Activated naive CD8-positive, alpha-beta T cell treated with anti-CD3 and anti-CD28 coated beads, Interleukin-2, amount 50 U/mL, for 24 hours (primary cell): ENCODE data around the gene ELOVL4.

ENCODE experiments used
- ATAC-seq: fragments of 150-1000 bp; cut with Tn5 transposase; one replicate; pipeline ENCODE4 v1.10.0; 2021
- DNase-seq: peaks from one replicate; pipeline ENCODE4 v3.0.0; 2021
- H3K27ac Mint-ChIP-seq: one replicate; pipeline ENCODE4 v1.8.0; 2021; ENCODE audit warnings: mild to moderate bottlenecking, mixed read lengths
- H3K27me3 Mint-ChIP-seq: one replicate; pipeline ENCODE4 v1.8.0; 2021; ENCODE audit warnings: mixed read lengths
- H3K36me3 Mint-ChIP-seq: one replicate; pipeline ENCODE4 v1.8.0; 2021; ENCODE audit warnings: low read depth, mixed read lengths
- H3K4me1 Mint-ChIP-seq: one replicate; pipeline ENCODE4 v1.8.0; 2021; ENCODE audit warnings: mixed read lengths
- H3K4me3 Mint-ChIP-seq: one replicate; pipeline ENCODE4 v1.8.0; 2021; ENCODE audit warnings: mild to moderate bottlenecking, moderate library complexity, mixed read lengths
- H3K9me3 Mint-ChIP-seq: one replicate; pipeline ENCODE4 v1.8.0; 2021; ENCODE audit warnings: mixed read lengths

The ELOVL4 gene

GRCh38 chr6:79888587-79888986, 58.8 kb downstream of the ELOVL4 start:
- no peaks in the 10 kb centered on the region for H3K4me1 Mint-ChIP-seq
- no peak for DNase-seq
- peaks cover 15% of the 10 kb centered on the region for H3K9me3 Mint-ChIP-seq
- H3K4me3 Mint-ChIP-seq: no peak overlapping the region
- H3K27me3 Mint-ChIP-seq: peaks cover 18% of the 10 kb centered on the region
- H3K36me3 Mint-ChIP-seq: no peaks in the 10 kb centered on the region
- no peak overlapping the region for H3K27ac Mint-ChIP-seq
- no peak for ATAC-seq

- Mint-ChIP-seq H3K27me3 (peaks cover 24% of the 10 kb centered on the region), H3K4me1 (no peaks in the 10 kb centered on the region), H3K36me3 (no peaks in the 10 kb centered on the region), H3K9me3 (no peaks in the 10 kb centered on the region), H3K4me3 (no peak overlapping the region), H3K27ac (no peak overlapping the region)
- ATAC-seq: no peak
- no peak for DNase-seq
Measured at GRCh38 chr6:79878142-79878748, 69.1 kb downstream of the ELOVL4 start.

- no peak overlapping the region for H3K27ac Mint-ChIP-seq
- H3K9me3 Mint-ChIP-seq: no peaks in the 10 kb centered on the region
- H3K4me1 Mint-ChIP-seq: peaks cover 6% of the 10 kb centered on the region
- H3K4me3 Mint-ChIP-seq: no peak overlapping the region
- ATAC-seq (no peak), DNase-seq (no peak)
- H3K27me3 Mint-ChIP-seq: peaks cover 12% of the 10 kb centered on the region
- H3K36me3 Mint-ChIP-seq: no peaks in the 10 kb centered on the region
Measured at GRCh38 chr6:79874531-79875134, 72.7 kb downstream of the ELOVL4 start.

- ATAC-seq: no peak
- Mint-ChIP-seq H3K4me1 (peaks cover 9% of the 10 kb centered on the region), H3K4me3 (no peak overlapping the region), H3K27me3 (peaks cover 14% of the 10 kb centered on the region), H3K36me3 (no peaks in the 10 kb centered on the region), H3K9me3 (no peaks in the 10 kb centered on the region), H3K27ac (no peak overlapping the region)
- no peak for DNase-seq
Measured at GRCh38 chr6:79872986-79873385, 74.4 kb downstream of the ELOVL4 start.

- no peak for ATAC-seq
- Mint-ChIP-seq H3K36me3 (no peaks in the 10 kb centered on the region), H3K27ac (no peak overlapping the region), H3K4me3 (no peak overlapping the region), H3K27me3 (peaks cover 14% of the 10 kb centered on the region), H3K4me1 (peaks cover 9% of the 10 kb centered on the region), H3K9me3 (no peaks in the 10 kb centered on the region)
- no peak for DNase-seq
Measured at GRCh38 chr6:79872303-79872702, 75.0 kb downstream of the ELOVL4 start.

GRCh38 chr6:79869600-79870084, 77.7 kb downstream of the ELOVL4 start:
- Mint-ChIP-seq H3K9me3 (no peaks in the 10 kb centered on the region), H3K27ac (peak overlapping the region; percentile 4), H3K27me3 (peaks cover 4% of the 10 kb centered on the region), H3K4me3 (peak overlapping the region; percentile 10), H3K4me1 (peaks cover 9% of the 10 kb centered on the region), H3K36me3 (no peaks in the 10 kb centered on the region)
- peak; percentile 97 for ATAC-seq
- peak; percentile 84 for DNase-seq

GRCh38 chr6:79869184-79869583, 78.2 kb downstream of the ELOVL4 start:
- no peak for ATAC-seq
- Mint-ChIP-seq H3K36me3 (no peaks in the 10 kb centered on the region), H3K4me1 (peaks cover 9% of the 10 kb centered on the region)

GRCh38 chr6:79868098-79868722, 79.1 kb downstream of the ELOVL4 start:
- DNase-seq (peak; percentile 18), ATAC-seq (peak; percentile 12)
- H3K36me3 Mint-ChIP-seq: no peaks in the 10 kb centered on the region
- peaks cover 1% of the 10 kb centered on the region for H3K27me3 Mint-ChIP-seq
- no peak overlapping the region for H3K4me3 Mint-ChIP-seq
- H3K4me1 Mint-ChIP-seq: peaks cover 9% of the 10 kb centered on the region
- H3K9me3 Mint-ChIP-seq: no peaks in the 10 kb centered on the region
- H3K27ac Mint-ChIP-seq: no peak overlapping the region

More at GRCh38 chr6:79869184-79869583, 78.2 kb downstream of the ELOVL4 start:
- no peak for DNase-seq
- H3K27me3 Mint-ChIP-seq: peaks cover 1% of the 10 kb centered on the region
- H3K9me3 Mint-ChIP-seq: no peaks in the 10 kb centered on the region
- no peak overlapping the region for H3K4me3 Mint-ChIP-seq
- H3K27ac Mint-ChIP-seq: no peak overlapping the region
